NCI-H82 (cell line): Measurements from ENCODE around the gene BMERB1.
"Not testable (repeated sequence)": the region's sequence is repeated elsewhere in the genome, so short reads cannot be mapped to it uniquely, and the experiment has no call there.

Experiments used
- DNase-seq: peaks from one replicate; lab custom pipeline; 2025; lab: John Stamatoyannopoulos, UW

BMERB1 gene

GRCh38 chr16:15559176-15559575, 124.8 kb downstream of the BMERB1 start:
- DNase-seq = no peak

DNA sequence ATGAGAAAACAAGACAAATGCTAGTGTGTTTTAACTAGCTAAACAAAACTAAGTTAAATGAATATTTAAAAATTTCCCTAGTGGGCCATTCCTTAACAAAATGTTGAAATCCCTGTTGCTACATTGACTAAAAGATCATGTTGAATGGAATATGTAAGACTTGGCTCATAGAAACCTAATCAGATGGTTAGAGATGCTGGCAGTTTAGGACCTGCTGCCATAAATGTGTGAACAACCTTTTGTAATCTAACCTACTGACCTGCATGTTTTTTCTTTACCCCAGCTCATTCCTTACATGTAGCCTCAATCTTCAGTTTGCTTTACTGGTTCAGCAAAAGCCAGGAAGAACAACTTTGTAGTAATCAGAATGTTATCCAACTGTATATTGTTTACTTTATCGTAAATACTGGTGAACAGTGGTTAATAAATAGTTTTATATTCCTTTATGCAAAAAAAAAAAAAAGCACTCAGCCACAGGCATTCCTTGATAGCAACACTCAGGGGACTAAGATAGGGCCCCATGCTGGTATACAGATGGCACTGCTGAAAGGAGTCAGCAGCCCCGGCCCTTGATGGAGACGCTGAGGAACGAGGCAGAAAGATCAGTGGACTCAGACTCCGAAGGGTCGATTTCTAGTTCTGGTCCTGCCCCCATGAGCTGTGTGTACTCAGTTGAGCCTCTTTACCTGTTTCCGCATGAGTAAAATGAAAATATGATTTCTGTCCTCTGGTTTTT, 130.4 kb downstream of the BMERB1 start:
- no peak for DNase-seq

- no peak for DNase-seq
Measured at GRCh38 chr16:15566095-15566494, 131.7 kb downstream of the BMERB1 start.

GRCh38 chr16:15567823-15568222, 133.4 kb downstream of the BMERB1 start:
- DNase-seq = no peak

DNA sequence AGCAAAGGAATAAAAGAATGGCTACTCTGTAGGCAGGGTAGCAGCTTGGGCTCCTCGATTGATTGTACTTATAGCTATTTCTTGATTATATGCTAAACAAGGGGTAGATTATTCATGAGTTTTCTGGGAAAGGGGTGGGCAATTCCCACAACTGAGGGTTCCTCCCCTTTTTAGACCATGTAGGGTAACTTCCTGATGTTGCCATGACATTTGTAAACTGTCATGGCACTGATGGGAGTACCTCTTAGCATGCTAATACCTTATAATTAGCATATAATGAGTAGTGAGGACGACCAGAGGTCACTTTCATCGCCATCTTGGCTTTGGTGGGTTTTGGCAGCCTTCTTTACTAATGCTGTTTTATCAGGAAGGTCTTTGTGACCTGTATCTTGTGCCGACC, 136.3 kb downstream of the BMERB1 start:
- not testable (repeated sequence) for DNase-seq

DNA sequence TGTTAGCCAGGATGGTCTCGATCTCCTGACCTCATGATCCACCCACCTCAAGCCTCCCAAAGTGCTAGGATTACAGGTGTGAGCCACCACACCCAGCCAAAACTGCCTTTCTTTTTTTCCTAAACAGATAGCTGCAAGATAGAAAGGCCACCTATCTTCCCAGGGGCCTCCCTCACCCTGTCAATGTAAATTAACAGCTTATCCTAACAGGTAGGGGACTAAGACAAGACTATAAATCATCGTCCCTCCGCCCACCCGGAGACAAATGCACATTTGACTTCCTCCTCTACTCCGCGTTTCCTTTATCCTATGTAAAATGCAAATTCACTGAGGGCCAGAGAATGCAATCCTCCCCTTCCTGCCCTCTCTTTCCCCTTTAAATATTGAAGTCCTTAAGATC, 137.2 kb downstream of the BMERB1 start:
- no peak for DNase-seq

DNA sequence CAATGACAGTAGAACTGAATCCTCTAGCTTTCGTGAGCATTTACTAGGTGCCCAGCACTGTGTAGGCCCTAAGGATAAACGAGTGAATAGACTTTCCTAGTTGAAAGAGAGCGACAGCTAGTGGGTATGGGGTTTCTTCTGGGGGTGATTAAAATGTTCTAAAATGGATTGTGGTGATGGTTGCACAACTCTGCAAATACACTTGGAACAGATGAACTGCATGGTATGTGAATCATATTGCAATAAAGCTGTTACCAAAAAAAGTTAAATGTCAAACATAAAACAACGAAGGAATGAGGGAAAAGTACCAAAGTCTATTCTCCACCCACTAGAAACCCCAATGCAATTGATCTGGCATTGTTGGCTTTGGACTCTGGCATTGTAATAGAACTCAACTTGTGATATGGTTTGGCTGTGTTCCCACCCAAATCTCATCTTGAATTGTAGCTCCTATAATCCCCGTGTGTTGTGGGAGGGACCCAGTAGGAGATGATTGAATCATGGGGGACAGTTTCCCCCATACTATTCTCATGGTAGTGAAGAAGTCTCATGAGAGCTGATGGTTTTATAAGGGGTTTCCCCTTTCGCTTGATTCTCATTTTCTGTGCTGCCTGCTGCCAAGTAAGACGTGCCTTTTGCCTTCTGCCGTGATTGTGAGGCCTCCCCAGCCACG, 138.1 kb downstream of the BMERB1 start:
- no peak for DNase-seq

DNA sequence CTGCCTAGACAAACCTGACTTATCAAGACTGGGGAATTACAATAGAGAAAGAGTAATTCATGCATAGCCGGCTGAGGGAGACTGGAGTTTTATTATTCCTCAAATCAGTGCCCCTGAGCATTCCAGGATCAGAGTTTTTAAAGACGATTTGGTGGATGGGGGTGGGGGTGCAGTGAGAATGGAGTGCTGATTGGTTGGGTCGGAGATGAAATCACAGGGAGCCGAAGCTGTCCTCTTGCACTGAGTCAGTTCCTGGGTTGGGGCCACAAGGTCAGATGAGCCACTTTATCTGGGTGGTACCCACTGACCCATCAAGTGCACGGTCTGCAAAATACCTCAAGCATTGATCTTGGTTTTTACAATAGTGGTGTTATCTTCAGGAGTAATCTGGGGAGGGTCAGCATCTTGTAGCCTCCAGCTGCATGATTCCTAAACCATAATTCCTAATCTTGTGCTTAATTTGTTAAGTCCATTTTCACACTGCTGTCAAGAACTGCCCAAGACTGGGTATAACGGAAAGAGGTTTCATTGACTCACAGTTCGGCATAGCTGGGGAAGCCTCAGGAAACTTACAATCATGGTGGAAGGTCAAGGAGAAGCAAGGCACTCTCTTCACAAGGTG, 139.0 kb downstream of the BMERB1 start:
- no peak for DNase-seq

GRCh38 chr16:15573896-15574613, 139.7 kb downstream of the BMERB1 start:
- DNase-seq = not testable (repeated sequence)

DNA sequence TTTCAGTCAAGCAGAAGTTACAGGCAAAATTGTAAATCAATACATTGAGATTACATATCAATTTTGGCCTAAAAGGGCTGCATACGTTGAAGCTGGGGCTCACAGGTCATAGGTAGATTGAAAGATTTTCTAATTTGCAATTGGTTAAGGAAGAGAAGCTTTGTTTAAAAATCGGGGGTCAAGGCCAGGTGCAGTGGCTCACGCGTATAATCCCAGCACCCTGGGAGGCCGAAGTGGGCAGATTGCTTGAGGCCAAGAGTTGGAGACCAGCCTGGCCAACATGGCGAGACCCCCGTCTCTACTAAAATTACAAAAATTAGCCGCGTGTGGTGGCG, 140.2 kb downstream of the BMERB1 start:
- no peak for DNase-seq

DNA sequence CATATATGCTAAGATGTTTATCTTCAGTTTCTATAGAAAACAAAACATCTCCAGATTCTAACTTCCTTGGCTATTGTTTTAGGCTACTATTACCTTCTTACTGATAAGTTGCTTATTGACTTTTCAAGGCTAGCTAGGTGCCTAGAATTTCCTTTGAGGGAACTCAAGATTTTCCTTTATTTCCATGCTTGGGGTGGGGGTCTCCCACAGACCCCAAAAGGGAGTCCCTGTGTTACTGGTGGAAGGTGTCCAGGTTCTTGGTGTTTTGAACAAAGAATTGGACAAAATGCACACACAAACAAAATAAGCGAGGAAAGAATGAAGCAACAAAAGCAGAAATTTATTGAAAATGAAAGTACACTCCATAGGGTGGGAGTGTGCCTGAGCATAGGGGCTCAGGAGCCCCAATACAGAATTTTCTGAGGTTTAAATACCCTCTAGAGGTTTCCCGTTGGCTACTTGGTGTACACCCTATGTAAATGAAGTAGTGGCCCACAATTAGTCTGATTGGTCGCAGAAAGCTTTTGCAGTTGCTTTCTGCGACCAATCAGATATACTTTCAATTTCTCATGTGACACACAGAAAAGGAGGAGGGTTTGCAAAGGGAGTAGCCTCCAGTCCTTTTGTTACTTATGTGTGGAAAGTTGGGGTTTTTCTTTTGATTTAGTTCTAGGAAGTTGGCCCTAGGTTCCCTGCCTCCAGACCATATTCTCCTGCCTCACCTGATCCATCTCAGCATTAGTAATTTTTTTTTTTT, 141.1 kb downstream of the BMERB1 start:
- no peak for DNase-seq

DNA sequence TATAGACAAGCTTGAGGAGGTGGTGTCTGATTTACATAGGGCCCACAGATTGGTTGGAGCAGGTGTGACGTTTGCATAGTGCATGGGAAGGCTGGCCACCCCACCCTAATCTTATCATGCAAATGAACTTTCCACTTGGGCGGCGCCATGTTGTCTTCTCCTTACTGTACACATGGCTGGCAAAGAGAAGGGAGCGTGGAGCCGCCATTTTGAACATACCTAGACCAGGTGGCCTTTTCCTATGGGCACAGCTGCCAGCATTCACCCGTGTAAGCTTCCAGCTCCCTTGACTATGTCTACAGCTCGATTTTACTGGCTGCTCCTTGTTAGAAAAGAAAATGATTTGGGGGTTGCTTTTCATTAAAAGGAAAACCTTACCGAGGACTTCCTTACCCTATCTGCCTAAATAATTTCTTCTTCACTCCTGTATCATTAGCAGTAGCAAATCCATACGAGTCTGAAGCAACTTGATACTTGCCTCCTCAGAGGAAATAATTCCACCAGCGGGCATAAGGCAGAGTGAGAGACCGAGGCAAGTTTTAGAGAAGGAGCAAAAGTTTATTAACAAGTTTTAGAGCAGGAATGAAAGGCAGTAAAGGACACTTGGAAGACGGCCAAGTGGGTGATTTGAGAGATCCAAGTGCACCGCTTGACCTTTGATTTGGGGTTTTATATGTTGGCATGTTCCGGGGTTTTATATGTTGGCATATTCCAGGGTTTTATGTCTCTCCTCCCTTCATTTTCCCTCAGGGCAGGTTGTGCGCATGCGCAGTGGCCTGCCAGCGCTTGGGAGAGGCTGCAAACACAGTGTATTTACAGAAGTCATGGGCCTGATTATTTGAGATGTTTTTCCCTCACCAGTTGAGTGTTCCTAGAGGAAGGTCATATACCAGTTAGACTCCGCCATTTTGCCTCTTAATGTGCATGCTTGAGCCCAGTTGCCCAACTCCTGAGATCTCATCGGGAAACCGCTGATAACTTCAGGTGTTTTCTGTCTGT, 142.9 kb downstream of the BMERB1 start:
- peak; percentile 89 for DNase-seq

DNA sequence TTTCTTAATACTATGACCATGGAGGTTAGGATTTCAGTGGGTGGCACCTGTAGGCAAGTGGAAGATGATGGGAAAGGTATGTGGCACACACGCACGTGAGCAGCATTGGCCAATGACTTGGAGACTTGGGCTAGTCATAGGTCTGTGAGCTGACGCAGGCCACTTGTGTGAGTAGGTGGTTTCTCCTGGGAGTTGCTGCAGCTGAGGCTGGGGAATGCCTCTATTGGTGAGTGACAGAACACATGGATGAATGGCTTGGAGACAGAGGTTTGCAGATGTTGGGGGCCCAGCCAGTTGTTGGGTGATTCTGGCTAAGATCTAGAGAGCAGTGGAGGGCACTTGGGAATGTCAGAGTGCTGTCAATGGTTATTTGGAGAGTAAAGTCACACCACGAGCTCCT, 144.4 kb downstream of the BMERB1 start:
- no peak for DNase-seq

- DNase-seq = no peak
Measured at GRCh38 chr16:15581127-15581815, 146.9 kb downstream of the BMERB1 start.

DNA sequence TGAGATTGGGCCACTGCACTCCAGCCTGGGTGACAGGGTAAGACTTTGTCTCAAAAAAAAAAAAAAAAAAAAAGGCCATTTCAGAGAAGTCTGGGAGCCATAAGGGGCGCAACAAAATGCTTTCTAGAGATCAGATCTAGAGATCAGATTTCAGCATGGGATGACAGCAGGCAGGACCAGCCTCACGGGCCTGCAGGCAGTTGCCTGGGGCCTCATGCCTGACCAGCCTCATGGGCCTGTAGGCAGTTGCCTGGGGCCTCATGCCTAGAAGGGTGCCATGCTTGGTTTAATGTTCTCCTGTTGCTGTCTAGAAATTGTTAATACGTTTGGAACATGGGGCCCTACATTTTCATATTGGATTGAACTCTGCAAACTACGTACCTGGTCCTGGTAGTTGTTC, 149.1 kb downstream of the BMERB1 start:
- no peak for DNase-seq

- DNase-seq = no peak
Measured at GRCh38 chr16:15585956-15586355, 151.6 kb downstream of the BMERB1 start.

GRCh38 chr16:15586716-15587115, 152.3 kb downstream of the BMERB1 start:
- no peak for DNase-seq

DNA sequence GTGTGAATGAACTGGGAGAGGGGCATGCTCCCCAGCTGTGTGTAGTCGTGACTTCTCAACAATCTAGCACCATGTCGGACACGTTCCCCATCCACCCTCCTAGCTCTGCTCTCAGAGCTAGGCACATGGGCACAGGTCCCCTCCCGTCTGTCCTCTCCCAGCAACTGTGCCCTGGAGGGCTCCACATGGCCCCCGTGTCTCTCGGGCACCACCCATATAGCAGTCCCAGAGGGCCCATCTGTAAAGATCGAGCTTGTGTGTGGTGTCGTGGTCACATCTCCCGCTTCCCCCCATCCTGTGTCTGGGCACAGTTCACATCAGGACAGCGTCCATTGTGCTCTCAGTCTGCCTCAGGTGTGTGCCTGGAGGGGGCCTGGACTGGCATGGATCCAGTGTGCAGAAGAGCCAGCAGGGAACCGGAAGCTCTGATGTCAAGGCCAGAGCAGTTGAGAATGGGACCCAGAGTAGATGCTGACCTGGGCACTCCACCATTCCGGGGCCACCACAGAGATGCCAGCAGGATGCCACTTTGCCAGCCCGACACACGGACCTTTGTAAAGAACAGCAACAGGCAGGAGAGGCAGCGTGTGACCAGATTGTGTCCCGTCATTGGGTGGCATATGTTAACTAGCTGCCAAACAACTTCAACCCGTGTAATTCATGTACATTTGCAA, 152.9 kb downstream of the BMERB1 start:
- no peak for DNase-seq

GRCh38 chr16:15592324-15592723, 157.9 kb downstream of the BMERB1 start:
- no peak for DNase-seq

DNA sequence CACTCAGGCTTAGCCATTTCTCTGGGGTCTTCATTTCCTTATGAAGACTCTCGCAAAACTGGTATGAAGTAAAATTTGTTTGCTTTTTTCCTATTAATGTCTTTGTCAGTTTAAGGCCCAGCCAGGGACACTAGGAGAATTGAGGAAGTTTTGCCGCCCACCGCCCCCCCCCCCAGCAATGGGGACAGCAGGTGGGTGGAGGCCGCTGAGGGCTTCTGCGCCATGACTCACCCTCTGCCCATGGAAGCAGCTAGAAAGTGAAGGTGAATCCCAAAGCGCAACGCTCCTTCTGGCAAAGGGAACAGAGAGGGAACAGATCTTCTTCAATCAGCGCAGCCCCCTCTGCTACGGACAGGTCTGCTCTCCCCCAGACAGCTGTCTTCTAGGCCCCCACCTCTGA, 158.8 kb downstream of the BMERB1 start:
- DNase-seq = no peak
